ENCODE results near the gene SH3BGRL2. TPM values are rescaled to one million over a fixed set of nuclear protein-coding genes. Genes with fewer than 3 reads are reported as not detected.
"Not testable (repeated sequence)": the region's sequence is repeated elsewhere in the genome, so short reads cannot be mapped to it uniquely, and the experiment has no call there.

SH3BGRL2 gene
- total and polyA plus RNA-seq, 12 donors = 4.1 to 8.6 (median 5.0) TPM

GRCh38 chr6:79649016-79649415 is 17.9 kb downstream of the SH3BGRL2 start:
- H3K9me3 ChIP-seq = no peaks in the 10 kb centered on the region
- no peak overlapping the region for H3K4me3 ChIP-seq
- H3K27me3 ChIP-seq = no peaks in the 10 kb centered on the region
- no peaks in the 10 kb centered on the region for H3K36me3 ChIP-seq
- intact Hi-C loops (cut with DNase I) = no loop called here
- H3K27ac ChIP-seq = peak overlapping the region in 4 of 10 donors; percentile 11 to 69 (median 36)
- ATAC-seq = no peak
- TF ChIP-seq CTCF (IDR thresholded peaks at IDR 0.05) = no peak
- no peak for DNase-seq
- peaks cover 7 to 49% (median 21%) of the 10 kb centered on the region in 9 donors for H3K4me1 ChIP-seq

GRCh38 chr6:79650950-79651349 is 19.8 kb downstream of the SH3BGRL2 start:
- H3K27ac ChIP-seq = peak overlapping the region in 4 of 10 donors; percentile 13 to 43 (median 30)
- no peaks in the 10 kb centered on the region for H3K27me3 ChIP-seq
- H3K36me3 ChIP-seq = no peaks in the 10 kb centered on the region
- intact Hi-C loops (cut with DNase I) = no loop called here
- no peaks in the 10 kb centered on the region for H3K9me3 ChIP-seq
- no peak overlapping the region for H3K4me3 ChIP-seq
- ATAC-seq (peak in 5 of 8 donors; percentile 45 to 81 (median 67)), DNase-seq (no peak)
- H3K4me1 ChIP-seq = peaks cover 7 to 44% (median 21%) of the 10 kb centered on the region in 9 donors
- WGBS, 2 donors = 28 to 46% methylated on average over 3 of the region's 3 CpGs
- no peak for TF ChIP-seq CTCF (IDR thresholded peaks at IDR 0.05)

GRCh38 chr6:79656134-79656533 is 25.0 kb downstream of the SH3BGRL2 start:
- whole genome bisulfite sequencing, 2 donors = 98 to 99% methylated on average over 3 of the region's 3 CpGs
- no peak for ATAC-seq
- intact Hi-C loops (cut with DNase I) = no loop called here

GRCh38 chr6:79657238-79657637 is 26.1 kb downstream of the SH3BGRL2 start:
- Histone ChIP-seq H3K4me1 (no peaks in the 10 kb centered on the region), H3K36me3 (no peaks in the 10 kb centered on the region), H3K9me3 (peaks cover 0 to 12% (median 0%) of the 10 kb centered on the region in 11 donors), H3K27ac (no peak overlapping the region), H3K4me3 (no peak overlapping the region), H3K27me3 (no peaks in the 10 kb centered on the region)
- DNase-seq (no peak), ATAC-seq (no peak)
- WGBS, 2 donors = 89 to 91% methylated on average over 1 of the region's 1 CpG
- intact Hi-C loops (cut with DNase I) = no loop called here
- TF ChIP-seq CTCF (IDR thresholded peaks at IDR 0.05) = no peak

More at GRCh38 chr6:79656134-79656533, 25.0 kb downstream of the SH3BGRL2 start:
- Histone ChIP-seq H3K4me3 (no peak overlapping the region), H3K9me3 (peaks cover 0 to 12% (median 0%) of the 10 kb centered on the region in 11 donors), H3K27me3 (no peaks in the 10 kb centered on the region), H3K27ac (no peak overlapping the region), H3K4me1 (peaks cover 0 to 9% (median 5%) of the 10 kb centered on the region in 9 donors), H3K36me3 (no peaks in the 10 kb centered on the region)
- no peak for DNase-seq
- TF ChIP-seq CTCF (IDR thresholded peaks at IDR 0.05) = no peak

- H3K9me3 ChIP-seq; H3K27me3 ChIP-seq; DNase-seq; H3K36me3 ChIP-seq; H3K4me3 ChIP-seq; ATAC-seq; intact Hi-C loops (cut with DNase I); H3K27ac ChIP-seq: not testable (repeated sequence)
- 83% methylated on average over 6 of the region's 6 CpGs for WGBS, 2 donors
- H3K4me1 ChIP-seq = peaks cover 0 to 22% (median 8%) of the 10 kb centered on the region in 9 donors
These were observed 32.5 kb downstream of the SH3BGRL2 start for GRCh38 chr6:79663655-79664054.

Measured in heart right ventricle (tissue), 16 donors.